ENCODE results near the gene LDLRAD4.

- TF ChIP-seq GLIS3 (CRISPR knock-in tag; IDR thresholded peaks at IDR 0.05) (no peak), ZNF565 (CRISPR knock-in tag; conservative IDR thresholded peaks at IDR 0.05; ENCODE audit: low read depth) (no peak), ZC3H10 (CRISPR knock-in tag; IDR thresholded peaks at IDR 0.05) (no peak), PPARA (CRISPR knock-in tag; IDR thresholded peaks at IDR 0.05; ENCODE audit: borderline replicate concordance) (no peak), ZFP3 (CRISPR knock-in tag; IDR thresholded peaks at IDR 0.05) (no peak), ZFP30 (CRISPR knock-in tag; IDR thresholded peaks at IDR 0.05) (no peak), ESRRG (CRISPR knock-in tag; IDR thresholded peaks at IDR 0.05) (no peak), TOX (CRISPR knock-in tag; IDR thresholded peaks at IDR 0.05; ENCODE audit: borderline replicate concordance) (no peak), ARNTL (CRISPR knock-in tag; IDR thresholded peaks at IDR 0.05; ENCODE audit: borderline replicate concordance, low read depth) (no peak)
- TF ChIP-seq, protein P1, sequence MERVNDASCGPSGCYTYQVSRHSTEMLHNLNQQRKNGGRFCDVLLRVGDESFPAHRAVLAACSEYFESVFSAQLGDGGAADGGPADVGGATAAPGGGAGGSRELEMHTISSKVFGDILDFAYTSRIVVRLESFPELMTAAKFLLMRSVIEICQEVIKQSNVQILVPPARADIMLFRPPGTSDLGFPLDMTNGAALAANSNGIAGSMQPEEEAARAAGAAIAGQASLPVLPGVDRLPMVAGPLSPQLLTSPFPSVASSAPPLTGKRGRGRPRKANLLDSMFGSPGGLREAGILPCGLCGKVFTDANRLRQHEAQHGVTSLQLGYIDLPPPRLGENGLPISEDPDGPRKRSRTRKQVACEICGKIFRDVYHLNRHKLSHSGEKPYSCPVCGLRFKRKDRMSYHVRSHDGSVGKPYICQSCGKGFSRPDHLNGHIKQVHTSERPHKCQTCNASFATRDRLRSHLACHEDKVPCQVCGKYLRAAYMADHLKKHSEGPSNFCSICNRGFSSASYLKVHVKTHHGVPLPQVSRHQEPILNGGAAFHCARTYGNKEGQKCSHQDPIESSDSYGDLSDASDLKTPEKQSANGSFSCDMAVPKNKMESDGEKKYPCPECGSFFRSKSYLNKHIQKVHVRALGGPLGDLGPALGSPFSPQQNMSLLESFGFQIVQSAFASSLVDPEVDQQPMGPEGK (CRISPR knock-in tag; IDR thresholded peaks at IDR 0.05; ENCODE audit: borderline replicate concordance): no peak
Measured at GRCh38 chr18:13606604-13607254, 388.2 kb downstream of the LDLRAD4 start.

Measured in SK-N-SH treated with all-trans-retinoic acid at 6 μM for 48 hours (cell line).